GM19452 (cell line): ENCODE results near the gene ANK3.
"Not testable (repeated sequence)": the region's sequence is repeated elsewhere in the genome, so short reads cannot be mapped to it uniquely, and the experiment has no call there.

Experiments
- ATAC-seq: cut with Tn5 transposase; IDR thresholded peaks from one replicate; pipeline ENCODE4 v1.9.1; 2021; ENCODE audit not compliant: unreplicated experiment

ANK3 gene

DNA sequence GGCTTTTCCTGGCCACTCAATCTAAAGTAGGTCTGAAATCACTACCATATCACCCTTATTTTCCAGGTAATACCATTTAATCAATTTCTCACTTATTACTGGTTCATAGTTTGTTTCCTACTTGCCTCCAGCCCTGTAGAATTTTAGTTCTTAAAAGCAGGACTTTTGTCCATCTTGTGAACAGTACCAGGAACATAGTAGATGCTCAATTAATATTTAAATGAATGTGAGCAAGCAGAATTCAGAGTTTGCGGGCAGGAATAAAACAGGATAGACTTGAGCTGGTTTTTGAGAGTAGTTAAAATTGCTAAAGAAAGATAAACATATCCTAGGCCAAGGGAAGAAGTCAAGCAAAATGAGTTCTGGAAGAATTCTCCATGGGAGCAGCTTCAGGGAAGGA is 77.9 kb downstream of the ANK3 start:
- no peak for ATAC-seq

DNA sequence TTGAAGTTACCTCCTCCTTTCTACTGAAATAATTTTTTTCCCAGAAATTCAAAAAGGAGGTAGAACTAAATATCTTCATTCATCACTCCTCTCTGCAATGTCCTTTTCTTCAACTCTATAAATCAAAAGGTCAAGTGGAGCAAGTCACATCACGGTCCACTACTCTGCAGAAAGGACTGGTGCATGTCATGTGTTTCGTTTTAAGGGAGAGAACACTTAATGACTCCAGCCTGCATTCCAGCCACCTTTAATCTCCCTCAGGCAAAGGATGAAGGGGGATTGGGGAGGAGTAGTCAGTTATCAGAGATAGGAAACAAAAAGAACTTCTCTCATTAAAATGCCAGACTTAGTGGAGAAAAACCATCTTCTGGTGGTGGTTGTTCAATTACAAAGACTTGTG is 78.9 kb downstream of the ANK3 start:
- ATAC-seq = no peak

- no peak for ATAC-seq
These were observed 79.8 kb downstream of the ANK3 start for GRCh38 chr10:60309891-60310290.

DNA sequence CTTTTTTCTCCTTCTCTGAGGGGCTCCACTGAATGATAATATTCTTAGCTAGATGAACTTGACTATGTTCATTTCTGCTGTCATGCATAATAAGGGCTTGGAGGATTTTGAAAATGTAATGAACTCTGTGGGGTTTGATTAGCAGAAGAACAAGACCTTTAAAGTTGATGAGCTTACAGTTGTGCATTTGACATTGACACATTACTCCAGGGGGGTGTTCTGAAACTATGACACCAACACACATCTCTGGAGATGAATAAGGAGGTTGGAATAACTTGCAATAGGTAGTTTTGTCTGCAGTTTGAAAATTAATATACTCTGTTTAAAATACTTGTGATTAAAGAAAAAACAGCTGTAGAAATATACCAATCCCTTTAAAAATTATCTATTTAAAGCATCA is 80.3 kb downstream of the ANK3 start:
- no peak for ATAC-seq

GRCh38 chr10:60305380-60305892 is 84.2 kb downstream of the ANK3 start:
- ATAC-seq = no peak

DNA sequence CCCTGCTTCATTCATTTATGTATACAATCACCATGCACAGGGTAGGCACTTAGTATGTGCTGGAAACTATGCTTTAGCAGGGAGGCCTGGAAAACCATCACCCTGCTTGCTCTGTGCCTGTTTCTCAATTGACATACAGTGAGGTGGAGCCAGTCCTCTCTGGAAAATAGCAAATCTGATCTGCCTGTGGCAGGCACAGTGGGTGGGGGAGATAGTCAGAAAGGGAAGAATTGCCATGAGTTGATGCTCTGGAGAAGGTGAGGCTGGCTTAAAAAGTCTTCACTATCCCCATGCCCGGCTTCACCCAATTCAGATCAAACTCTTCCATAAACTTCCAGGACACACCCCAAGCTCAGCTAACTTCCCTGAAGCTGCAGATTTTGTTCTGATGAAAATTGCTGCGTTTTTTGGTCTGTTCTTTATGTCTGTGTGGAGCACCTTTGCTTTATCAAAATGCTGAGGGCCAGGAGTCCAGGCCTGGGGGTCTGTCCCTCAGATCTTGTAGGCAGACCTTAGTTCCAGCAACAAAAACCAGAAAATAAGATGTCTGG is 84.8 kb downstream of the ANK3 start:
- ATAC-seq = no peak

- ATAC-seq = no peak
These were observed 85.9 kb downstream of the ANK3 start for GRCh38 chr10:60303778-60304177.

- ATAC-seq = no peak
These were observed 89.5 kb downstream of the ANK3 start for GRCh38 chr10:60299961-60300883.

- no peak for ATAC-seq
These were observed 90.3 kb downstream of the ANK3 start for GRCh38 chr10:60299390-60299778.

GRCh38 chr10:60298408-60299389 is 91.0 kb downstream of the ANK3 start:
- no peak for ATAC-seq

DNA sequence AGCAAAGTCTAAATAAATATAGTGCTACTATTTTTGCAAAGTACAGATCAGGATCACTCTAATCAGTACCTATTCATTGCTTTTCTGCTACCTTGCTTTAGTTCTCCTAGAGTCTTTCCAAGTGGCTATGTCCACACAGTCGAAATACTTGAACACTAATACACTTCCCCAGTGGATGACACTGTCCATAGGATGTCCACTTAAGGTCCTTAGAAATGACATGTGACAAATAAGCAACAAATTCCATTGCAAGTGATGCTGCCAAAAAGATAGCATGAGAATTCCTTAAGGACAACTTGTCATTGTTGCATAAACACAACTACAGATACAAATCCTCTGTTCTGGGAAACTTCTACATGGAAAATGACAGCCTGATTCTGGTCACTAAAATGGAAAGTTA is 93.6 kb downstream of the ANK3 start:
- no peak for ATAC-seq

GRCh38 chr10:60295028-60295937 is 94.4 kb downstream of the ANK3 start:
- no peak for ATAC-seq

GRCh38 chr10:60293581-60294175 is 96.0 kb downstream of the ANK3 start:
- ATAC-seq = no peak

- no peak for ATAC-seq
These were observed 96.7 kb downstream of the ANK3 start for GRCh38 chr10:60292998-60293397.

DNA sequence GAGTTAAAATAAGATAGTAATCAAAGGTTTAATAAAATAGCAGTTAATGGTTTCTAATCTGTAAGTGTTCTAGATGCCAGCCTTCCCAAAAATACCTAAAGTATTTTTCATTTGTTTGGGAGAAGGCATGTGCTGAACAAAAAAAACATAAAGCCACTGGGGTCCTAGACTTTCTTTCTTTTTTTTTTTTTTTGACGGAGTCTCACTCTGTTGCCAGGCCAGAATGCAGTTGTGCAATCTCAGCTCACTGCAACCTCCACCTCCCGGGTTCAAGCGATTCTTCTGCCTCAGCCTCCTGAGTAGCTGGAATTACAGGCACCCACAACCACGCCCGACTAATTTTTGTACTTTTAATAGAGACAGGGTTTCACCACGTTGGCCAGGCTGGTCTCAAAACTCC is 97.1 kb downstream of the ANK3 start:
- ATAC-seq = not testable (repeated sequence)

DNA sequence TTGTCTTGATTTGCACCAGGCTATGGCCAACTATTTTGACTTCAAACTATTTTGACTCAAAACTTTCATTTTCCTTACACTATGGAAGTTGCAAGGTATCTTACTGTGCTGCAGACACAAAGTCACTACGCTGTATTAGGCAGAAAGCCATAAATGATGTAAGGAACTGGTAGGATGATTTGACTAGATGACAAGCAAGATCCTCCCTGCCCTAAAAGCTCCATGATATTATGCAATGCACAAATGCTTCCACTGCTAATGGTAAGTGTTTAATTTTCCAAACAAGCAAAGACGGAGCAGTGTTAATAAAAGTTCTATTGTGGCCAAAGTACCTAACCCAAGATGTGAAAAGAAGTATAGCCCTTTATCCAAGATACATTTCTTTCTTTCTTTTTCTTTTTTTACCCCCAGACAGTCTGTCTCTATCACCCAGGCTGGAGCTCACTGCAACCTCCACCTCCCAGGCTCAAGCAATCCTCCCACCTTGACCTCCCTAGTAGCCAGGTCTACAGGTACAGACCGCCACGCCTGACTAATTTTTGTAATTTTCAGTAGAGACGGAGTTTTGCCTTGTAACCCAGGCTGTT is 98.2 kb downstream of the ANK3 start:
- no peak for ATAC-seq

DNA sequence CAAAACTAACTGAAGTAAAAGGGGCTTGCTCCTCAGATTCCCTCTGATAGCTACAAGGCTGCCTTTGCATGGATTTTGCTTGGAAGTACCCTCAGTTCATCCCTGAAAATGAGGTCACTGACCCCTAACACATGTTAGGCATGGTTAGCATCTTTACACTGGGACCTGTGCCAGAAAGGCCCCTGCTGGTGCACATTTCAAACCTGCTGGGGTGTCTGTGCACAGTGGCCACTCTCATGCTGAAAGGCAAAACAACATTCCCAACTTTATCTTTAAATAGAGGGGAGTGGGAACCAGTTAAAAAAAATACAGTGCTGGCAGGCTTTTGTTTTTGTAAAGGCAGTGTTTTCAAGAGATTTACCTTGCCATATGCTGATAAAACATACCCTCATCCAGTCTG is 99.1 kb downstream of the ANK3 start:
- ATAC-seq = no peak

DNA sequence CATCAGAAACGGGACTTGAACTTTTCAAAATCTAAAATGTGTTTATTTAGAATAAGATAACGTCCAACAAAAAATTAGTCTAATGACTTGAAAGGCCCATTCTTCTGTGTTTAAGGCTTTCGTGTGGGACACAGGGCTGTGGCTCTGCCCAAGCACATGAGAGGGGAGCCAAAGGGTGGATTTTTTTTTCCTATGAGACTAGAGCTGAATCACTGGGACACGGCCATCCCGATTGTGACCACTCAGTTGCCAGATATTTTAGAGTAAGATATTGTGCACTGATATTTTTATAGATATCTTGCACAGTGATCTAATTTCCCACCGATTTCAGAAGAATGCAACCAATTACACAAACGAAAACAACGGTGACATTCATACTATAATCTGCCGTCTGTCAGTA is 99.9 kb downstream of the ANK3 start:
- no peak for ATAC-seq

DNA sequence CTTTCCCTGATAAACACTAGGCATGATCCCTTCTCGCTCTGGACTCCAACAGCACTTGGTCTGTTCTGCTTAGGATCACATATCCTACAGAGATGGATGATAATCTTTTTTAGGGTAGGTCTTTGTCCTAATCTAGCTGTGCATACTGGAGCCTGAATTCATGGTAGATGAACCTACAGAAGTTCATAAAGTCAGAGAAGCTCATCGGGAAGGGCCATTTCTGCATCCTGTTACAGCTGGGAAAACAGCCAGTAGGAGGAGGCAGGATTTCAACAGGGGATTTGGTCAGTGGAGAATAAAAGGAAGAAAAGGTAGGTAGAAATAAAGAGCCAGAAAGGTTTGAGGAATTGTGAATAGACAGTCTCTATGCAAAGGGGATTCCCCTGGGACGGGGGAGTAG is 101.4 kb downstream of the ANK3 start:
- ATAC-seq = no peak
